Dermis microvascular lymphatic vessel endothelial cell (primary cell): Measurements from ENCODE around the gene ST3GAL3. TPM values are rescaled to one million over a fixed set of nuclear protein-coding genes. Genes with fewer than 3 reads are reported as not detected.
"Not testable (repeated sequence)": the region's sequence is repeated elsewhere in the genome, so short reads cannot be mapped to it uniquely, and the experiment has no call there.

Experiments used
- DNase-seq, 2 donors: peaks; one replicate each; pipeline versions ENCODE4 v3.0.0 to v3.0.0-alpha.2; 2010; ENCODE audit warnings: low read depth in 2 of 2
- total RNA-seq: library from RNA; depleted of rRNA; stranded (reverse); fragments of >200 nt; gene quantifications from 2 replicates; pipeline ENCODE4 v1.2.1, GENCODE V29; 2014

The ST3GAL3 gene
- total RNA-seq, 1 donor from 2014 or later = 6.2 TPM

GRCh38 chr1:43753422-43753821, 46.1 kb downstream of the ST3GAL3 start:
- no peak for DNase-seq

GRCh38 chr1:43754892-43755291, 47.6 kb downstream of the ST3GAL3 start:
- no peak for DNase-seq

GRCh38 chr1:43757343-43758053, 50.2 kb downstream of the ST3GAL3 start:
- DNase-seq = no peak

GRCh38 chr1:43760745-43761317, 53.5 kb downstream of the ST3GAL3 start:
- DNase-seq = peak in 1 of 2 donors; percentile 44

GRCh38 chr1:43763497-43763973, 56.2 kb downstream of the ST3GAL3 start:
- peak; percentile 81 to 88 for DNase-seq

- no peak for DNase-seq
Measured at GRCh38 chr1:43764581-43764980, 57.2 kb downstream of the ST3GAL3 start.

- DNase-seq = no peak
Measured at GRCh38 chr1:43766086-43766784, 58.9 kb downstream of the ST3GAL3 start.

- no peak for DNase-seq
Measured at GRCh38 chr1:43766818-43767525, 59.6 kb downstream of the ST3GAL3 start.

- no peak for DNase-seq
Measured at GRCh38 chr1:43768168-43768567, 60.8 kb downstream of the ST3GAL3 start.

- no peak for DNase-seq
Measured at GRCh38 chr1:43769350-43769908, 62.1 kb downstream of the ST3GAL3 start.

GRCh38 chr1:43770111-43770510, 62.8 kb downstream of the ST3GAL3 start:
- DNase-seq = no peak

- no peak for DNase-seq
Measured at GRCh38 chr1:43772978-43773377, 65.6 kb downstream of the ST3GAL3 start.

- DNase-seq = no peak
Measured at GRCh38 chr1:43773821-43774220, 66.5 kb downstream of the ST3GAL3 start.

- no peak for DNase-seq
Measured at GRCh38 chr1:43774359-43774758, 67.0 kb downstream of the ST3GAL3 start.

- DNase-seq = peak in 1 of 2 donors; percentile 56
Measured at GRCh38 chr1:43776043-43776761, 68.9 kb downstream of the ST3GAL3 start.

GRCh38 chr1:43777916-43778315, 70.6 kb downstream of the ST3GAL3 start:
- DNase-seq = not testable (repeated sequence)

GRCh38 chr1:43779266-43779665, 71.9 kb downstream of the ST3GAL3 start:
- no peak for DNase-seq

GRCh38 chr1:43779805-43780403, 72.6 kb downstream of the ST3GAL3 start:
- DNase-seq = no peak

GRCh38 chr1:43781574-43781973, 74.2 kb downstream of the ST3GAL3 start:
- DNase-seq = no peak

- DNase-seq = peak in 1 of 2 donors; percentile 58
Measured at GRCh38 chr1:43783096-43783670, 75.8 kb downstream of the ST3GAL3 start.
